OCI-LY3 (cell line): Measurements from ENCODE around the gene PDK2.

Experiments
- EZH2phosphoT487 ChIP-seq: fragments of 200-600 bp; shearing (Covaris generic); IDR thresholded peaks from 2 replicates; pipeline ENCODE4 v1.6.1; 2018; ENCODE audit warnings: antibody characterized with exemption, mixed run types, low read depth
- TF ChIP-seq, protein P1 (sequence below): fragments of 200-600, 300-600 bp; sonication (generic); IDR thresholded peaks from 2 replicates; pipeline ENCODE4 v1.5.1; 2014; ENCODE audit warnings: antibody characterized with exemption, low read length, low read depth

DNA sequence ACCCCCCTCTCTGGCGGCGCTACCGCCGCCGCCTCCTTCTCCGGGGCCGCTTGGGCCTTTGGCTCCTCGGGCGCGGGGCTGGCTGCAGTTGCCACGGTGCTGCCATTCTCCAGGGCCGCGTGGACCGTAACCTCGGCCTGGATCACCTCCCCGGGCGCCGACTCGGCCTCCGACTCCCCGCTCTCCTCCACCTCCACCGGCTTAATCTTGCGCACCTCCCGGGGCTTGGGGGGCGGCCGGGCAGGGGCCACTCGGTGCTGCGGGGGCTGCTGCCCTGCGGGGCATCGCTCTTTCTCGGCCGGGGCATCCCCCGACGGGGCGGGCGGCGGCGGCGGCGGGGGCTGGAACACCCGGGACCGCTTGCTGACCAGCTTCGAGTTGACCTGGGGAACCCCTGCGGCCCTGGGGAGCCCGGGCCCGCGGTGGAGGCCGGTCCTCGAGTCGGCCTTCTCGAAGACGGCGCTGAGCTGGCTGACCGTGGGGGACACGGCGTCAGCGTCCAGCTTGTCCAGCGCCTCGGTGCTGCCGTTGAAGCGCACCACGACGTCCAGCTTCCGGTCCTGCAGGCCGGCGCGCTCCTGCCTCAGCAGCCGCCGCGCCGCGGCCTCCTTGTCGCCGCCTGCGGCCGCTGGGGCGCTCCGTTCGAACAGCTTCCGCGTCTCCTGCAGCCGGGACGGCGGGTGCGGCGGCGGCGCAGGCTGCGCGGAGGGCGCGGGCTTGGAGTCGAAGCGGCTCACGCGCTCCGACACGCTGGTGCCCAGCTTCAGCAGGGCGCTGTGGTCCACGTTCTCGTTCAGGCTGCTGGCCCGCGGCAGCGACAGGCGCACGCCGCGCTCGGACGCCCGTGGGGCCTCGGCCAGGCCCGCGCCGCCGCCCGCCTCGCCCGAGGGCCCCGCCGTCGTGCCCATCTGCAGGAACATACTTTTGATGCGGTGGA is 54.5 kb downstream of the PDK2 start:
- TF ChIP-seq, protein P1, sequence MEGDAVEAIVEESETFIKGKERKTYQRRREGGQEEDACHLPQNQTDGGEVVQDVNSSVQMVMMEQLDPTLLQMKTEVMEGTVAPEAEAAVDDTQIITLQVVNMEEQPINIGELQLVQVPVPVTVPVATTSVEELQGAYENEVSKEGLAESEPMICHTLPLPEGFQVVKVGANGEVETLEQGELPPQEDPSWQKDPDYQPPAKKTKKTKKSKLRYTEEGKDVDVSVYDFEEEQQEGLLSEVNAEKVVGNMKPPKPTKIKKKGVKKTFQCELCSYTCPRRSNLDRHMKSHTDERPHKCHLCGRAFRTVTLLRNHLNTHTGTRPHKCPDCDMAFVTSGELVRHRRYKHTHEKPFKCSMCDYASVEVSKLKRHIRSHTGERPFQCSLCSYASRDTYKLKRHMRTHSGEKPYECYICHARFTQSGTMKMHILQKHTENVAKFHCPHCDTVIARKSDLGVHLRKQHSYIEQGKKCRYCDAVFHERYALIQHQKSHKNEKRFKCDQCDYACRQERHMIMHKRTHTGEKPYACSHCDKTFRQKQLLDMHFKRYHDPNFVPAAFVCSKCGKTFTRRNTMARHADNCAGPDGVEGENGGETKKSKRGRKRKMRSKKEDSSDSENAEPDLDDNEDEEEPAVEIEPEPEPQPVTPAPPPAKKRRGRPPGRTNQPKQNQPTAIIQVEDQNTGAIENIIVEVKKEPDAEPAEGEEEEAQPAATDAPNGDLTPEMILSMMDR: no peak
- no peak for TF ChIP-seq EZH2phosphoT487
